ENCODE data around the gene MALAT1. TPM values are rescaled to one million over a fixed set of nuclear protein-coding genes. Genes with fewer than 3 reads are reported as not detected.
A peak's percentile ranks its signal among the peaks of the same experiment; 100 is the strongest.
"Not testable (repeated sequence)": the region's sequence is repeated elsewhere in the genome, so short reads cannot be mapped to it uniquely, and the experiment has no call there.

Gene MALAT1
- total RNA-seq, 4 donors from 2014 or later, result 1,739 to 13,677 (median 9,435) TPM

DNA sequence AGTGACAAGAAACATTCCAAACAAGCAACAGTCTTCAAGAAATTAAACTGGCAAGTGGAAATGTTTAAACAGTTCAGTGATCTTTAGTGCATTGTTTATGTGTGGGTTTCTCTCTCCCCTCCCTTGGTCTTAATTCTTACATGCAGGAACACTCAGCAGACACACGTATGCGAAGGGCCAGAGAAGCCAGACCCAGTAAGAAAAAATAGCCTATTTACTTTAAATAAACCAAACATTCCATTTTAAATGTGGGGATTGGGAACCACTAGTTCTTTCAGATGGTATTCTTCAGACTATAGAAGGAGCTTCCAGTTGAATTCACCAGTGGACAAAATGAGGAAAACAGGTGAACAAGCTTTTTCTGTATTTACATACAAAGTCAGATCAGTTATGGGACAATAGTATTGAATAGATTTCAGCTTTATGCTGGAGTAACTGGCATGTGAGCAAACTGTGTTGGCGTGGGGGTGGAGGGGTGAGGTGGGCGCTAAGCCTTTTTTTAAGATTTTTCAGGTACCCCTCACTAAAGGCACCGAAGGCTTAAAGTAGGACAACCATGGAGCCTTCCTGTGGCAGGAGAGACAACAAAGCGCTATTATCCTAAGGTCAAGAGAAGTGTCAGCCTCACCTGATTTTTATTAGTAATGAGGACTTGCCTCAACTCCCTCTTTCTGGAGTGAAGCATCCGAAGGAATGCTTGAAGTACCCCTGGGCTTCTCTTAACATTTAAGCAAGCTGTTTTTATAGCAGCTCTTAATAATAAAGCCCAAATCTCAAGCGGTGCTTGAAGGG is 6.0 kb downstream of the MALAT1 start:
- DNase-seq, result no peak
- Histone ChIP-seq H3K4me3 (peak overlapping the region; percentile 47 to 96 (median 76)), H3K36me3 (peaks cover 16 to 65% (median 43%) of the 10 kb centered on the region in 3 donors), H3K27me3 (no peaks in the 10 kb centered on the region), H3K4me1 (peaks cover 0 to 69% (median 31%) of the 10 kb centered on the region in 3 donors), H3K27ac (peak overlapping the region; percentile 90 to 100 (median 97)), H3K9me3 (no peaks in the 10 kb centered on the region)
- intact Hi-C loops (cut with DNase I), result no loop called here
- WGBS, 2 donors, result 5 to 6% methylated on average over 8 of the region's 8 CpGs
- TF ChIP-seq POLR2A (IDR thresholded peaks at IDR 0.05), result peak in 2 of 4 donors; percentile 38
- TF ChIP-seq, protein P1, sequence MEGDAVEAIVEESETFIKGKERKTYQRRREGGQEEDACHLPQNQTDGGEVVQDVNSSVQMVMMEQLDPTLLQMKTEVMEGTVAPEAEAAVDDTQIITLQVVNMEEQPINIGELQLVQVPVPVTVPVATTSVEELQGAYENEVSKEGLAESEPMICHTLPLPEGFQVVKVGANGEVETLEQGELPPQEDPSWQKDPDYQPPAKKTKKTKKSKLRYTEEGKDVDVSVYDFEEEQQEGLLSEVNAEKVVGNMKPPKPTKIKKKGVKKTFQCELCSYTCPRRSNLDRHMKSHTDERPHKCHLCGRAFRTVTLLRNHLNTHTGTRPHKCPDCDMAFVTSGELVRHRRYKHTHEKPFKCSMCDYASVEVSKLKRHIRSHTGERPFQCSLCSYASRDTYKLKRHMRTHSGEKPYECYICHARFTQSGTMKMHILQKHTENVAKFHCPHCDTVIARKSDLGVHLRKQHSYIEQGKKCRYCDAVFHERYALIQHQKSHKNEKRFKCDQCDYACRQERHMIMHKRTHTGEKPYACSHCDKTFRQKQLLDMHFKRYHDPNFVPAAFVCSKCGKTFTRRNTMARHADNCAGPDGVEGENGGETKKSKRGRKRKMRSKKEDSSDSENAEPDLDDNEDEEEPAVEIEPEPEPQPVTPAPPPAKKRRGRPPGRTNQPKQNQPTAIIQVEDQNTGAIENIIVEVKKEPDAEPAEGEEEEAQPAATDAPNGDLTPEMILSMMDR (IDR thresholded peaks at IDR 0.05), result peak in 1 of 6 experiments; percentile 7

DNA sequence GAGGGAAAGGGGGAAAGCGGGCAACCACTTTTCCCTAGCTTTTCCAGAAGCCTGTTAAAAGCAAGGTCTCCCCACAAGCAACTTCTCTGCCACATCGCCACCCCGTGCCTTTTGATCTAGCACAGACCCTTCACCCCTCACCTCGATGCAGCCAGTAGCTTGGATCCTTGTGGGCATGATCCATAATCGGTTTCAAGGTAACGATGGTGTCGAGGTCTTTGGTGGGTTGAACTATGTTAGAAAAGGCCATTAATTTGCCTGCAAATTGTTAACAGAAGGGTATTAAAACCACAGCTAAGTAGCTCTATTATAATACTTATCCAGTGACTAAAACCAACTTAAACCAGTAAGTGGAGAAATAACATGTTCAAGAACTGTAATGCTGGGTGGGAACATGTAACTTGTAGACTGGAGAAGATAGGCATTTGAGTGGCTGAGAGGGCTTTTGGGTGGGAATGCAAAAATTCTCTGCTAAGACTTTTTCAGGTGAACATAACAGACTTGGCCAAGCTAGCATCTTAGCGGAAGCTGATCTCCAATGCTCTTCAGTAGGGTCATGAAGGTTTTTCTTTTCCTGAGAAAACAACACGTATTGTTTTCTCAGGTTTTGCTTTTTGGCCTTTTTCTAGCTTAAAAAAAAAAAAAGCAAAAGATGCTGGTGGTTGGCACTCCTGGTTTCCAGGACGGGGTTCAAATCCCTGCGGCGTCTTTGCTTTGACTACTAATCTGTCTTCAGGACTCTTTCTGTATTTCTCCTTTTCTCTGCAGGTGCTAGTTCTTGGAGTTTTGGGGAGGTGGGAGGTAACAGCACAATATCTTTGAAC is 6.8 kb downstream of the MALAT1 start:
- peak overlapping the region; percentile 47 to 96 (median 76) for H3K4me3 ChIP-seq
- peaks cover 0 to 77% (median 36%) of the 10 kb centered on the region in 3 donors for H3K4me1 ChIP-seq
- peak overlapping the region; percentile 90 to 100 (median 97) for H3K27ac ChIP-seq
- TF ChIP-seq, protein P1 (IDR thresholded peaks at IDR 0.05), result no peak
- TF ChIP-seq POLR2A (IDR thresholded peaks at IDR 0.05), result peak in 2 of 4 donors; percentile 51 to 59
- H3K36me3 ChIP-seq, result peaks cover 16 to 61% (median 39%) of the 10 kb centered on the region in 3 donors
- no peaks in the 10 kb centered on the region for H3K27me3 ChIP-seq
- no peak for DNase-seq
- no peaks in the 10 kb centered on the region for H3K9me3 ChIP-seq
- WGBS, 2 donors, result 3 to 13% methylated on average over 11 to 12 of the region's 12 CpGs
- intact Hi-C loops (cut with DNase I), result no loop called here

DNA sequence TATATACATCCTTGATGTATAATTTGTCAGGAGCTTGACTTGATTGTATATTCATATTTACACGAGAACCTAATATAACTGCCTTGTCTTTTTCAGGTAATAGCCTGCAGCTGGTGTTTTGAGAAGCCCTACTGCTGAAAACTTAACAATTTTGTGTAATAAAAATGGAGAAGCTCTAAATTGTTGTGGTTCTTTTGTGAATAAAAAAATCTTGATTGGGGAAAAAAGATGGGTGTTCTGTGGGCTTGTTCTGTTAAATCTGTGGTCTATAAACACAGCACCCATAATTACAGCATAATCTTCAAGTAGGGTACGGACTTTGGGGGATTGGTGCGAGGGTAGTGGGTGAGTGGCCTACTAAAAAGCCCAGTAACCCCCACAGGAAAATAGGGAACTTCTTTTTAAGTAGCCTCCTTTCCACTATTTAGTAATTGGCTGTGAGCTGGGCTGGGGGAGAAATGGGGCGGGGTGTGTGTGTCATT is 7.5 kb downstream of the MALAT1 start:
- peak overlapping the region; percentile 47 to 96 (median 76) for H3K4me3 ChIP-seq
- no peaks in the 10 kb centered on the region for H3K9me3 ChIP-seq
- intact Hi-C loops (cut with DNase I), result no loop called here
- H3K4me1 ChIP-seq, result peaks cover 0 to 78% (median 36%) of the 10 kb centered on the region in 3 donors
- peaks cover 16 to 56% (median 33%) of the 10 kb centered on the region in 3 donors for H3K36me3 ChIP-seq
- no peak for DNase-seq
- no peak for TF ChIP-seq POLR2A (IDR thresholded peaks at IDR 0.05)
- TF ChIP-seq, protein P1 (IDR thresholded peaks at IDR 0.05), result peak in 1 of 6 experiments; percentile 10
- 16 to 26% methylated on average over 4 of the region's 4 CpGs for WGBS, 2 donors
- H3K27me3 ChIP-seq, result no peaks in the 10 kb centered on the region
- peak overlapping the region; percentile 90 to 100 (median 97) for H3K27ac ChIP-seq

DNA sequence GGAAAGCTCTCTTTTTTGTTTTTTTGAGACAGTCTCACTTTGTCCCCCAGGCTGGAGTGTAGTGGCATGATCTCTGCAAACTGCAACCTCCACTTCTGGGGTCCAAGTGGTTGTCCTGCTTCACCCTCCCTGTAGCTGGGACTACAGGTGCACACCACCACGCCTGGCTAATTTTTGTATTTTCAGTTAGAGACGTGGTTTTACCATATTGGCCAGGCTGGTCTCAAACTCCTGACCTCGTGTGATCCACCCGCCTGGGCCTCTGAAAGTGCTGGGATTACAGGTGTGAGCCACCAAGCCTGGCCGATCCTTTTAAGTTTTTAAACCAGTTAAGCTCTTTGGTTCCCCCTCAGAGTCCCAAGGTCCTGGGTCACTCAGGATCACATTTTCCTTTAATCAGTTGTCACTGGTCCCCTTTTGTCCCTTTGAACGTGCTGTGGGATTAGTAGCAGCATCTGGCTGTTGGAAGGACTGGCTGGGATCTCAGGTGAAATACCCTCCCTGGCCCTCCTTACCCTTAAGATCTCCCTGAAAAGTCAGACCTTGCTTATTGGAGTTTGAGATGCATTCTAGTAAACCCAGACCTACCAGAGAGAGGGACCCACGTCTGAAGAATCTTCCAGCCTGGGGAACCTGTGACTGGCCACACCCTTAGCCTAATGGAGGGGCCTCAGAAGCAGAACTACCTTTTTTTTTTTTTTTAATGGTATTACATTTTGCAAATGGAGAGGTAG is 8.1 kb downstream of the MALAT1 start:
- intact Hi-C loops (cut with DNase I), result no loop called here
- DNase-seq, result no peak

DNA sequence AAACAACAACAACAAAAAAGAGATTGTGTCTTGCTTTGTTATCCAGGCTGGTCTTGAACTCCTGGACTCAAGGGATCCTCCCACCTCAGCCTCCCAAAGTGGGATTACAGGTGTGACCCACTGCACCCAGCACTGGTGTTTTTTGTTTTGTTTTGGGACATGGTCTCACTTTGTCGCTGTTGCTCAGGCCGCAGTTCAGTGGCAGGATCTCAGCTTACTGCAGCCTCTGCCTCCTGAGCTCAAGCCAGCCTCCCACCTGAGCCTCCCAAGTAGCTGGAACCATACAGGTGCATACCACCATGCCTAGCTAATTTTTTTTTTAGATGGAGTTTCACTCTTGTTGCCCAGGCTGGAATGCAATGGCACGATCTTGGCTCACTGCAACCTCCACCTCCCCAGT is 13.5 kb downstream of the MALAT1 start:
- not testable (repeated sequence) for H3K27me3 ChIP-seq, H3K36me3 ChIP-seq, DNase-seq, H3K27ac ChIP-seq, H3K4me3 ChIP-seq, H3K9me3 ChIP-seq
- peaks cover 0 to 33% (median 14%) of the 10 kb centered on the region in 3 donors for H3K4me1 ChIP-seq
- intact Hi-C loops (cut with DNase I), result loop anchor here (5.0 kb wide), 1 partner anchor 145 kb away; no protein-coding TSS in a partner anchor
- WGBS, 2 donors, result 80 to 93% methylated on average over 2 to 3 of the region's 3 CpGs

More for the DNA sequence above, 8.1 kb downstream of the MALAT1 start:
- H3K36me3 ChIP-seq, result peaks cover 16 to 50% (median 30%) of the 10 kb centered on the region in 3 donors
- peak overlapping the region in 3 of 4 donors; percentile 71 to 96 (median 81) for H3K4me3 ChIP-seq
- peak in 3 of 4 donors; percentile 11 to 55 (median 51) for TF ChIP-seq POLR2A (IDR thresholded peaks at IDR 0.05)
- TF ChIP-seq, protein P1 (IDR thresholded peaks at IDR 0.05), result no peak
- H3K9me3 ChIP-seq, result no peaks in the 10 kb centered on the region
- peaks cover 0 to 78% (median 36%) of the 10 kb centered on the region in 3 donors for H3K4me1 ChIP-seq
- H3K27me3 ChIP-seq, result no peaks in the 10 kb centered on the region
- H3K27ac ChIP-seq, result peak overlapping the region; percentile 90 to 100 (median 97)
- WGBS, 2 donors, result 8 to 14% methylated on average over 6 to 7 of the region's 7 CpGs

All from esophagus squamous epithelium (tissue), 5 donors.